ENCODE results near the gene EIF4H. TPM values are rescaled to one million over a fixed set of nuclear protein-coding genes. Genes with fewer than 3 reads are reported as not detected.
A peak's percentile ranks its signal among the peaks of the same experiment; 100 is the strongest.
"Not testable (repeated sequence)": the region's sequence is repeated elsewhere in the genome, so short reads cannot be mapped to it uniquely, and the experiment has no call there.

Gene EIF4H
- total RNA-seq, 1 donor from 2014 or later: 295 TPM

GRCh38 chr7:74202841-74203556 lies 28.8 kb downstream of the EIF4H start:
- Mint-ChIP-seq H3K36me3 (ENCODE audit: low read depth) (no peaks in the 10 kb centered on the region), H3K27ac (ENCODE audit: unreplicated experiment) (no peak overlapping the region), H3K4me3 (no peak overlapping the region), H3K27me3 (ENCODE audit: low read depth) (peaks cover 4% of the 10 kb centered on the region), H3K4me1 (no peaks in the 10 kb centered on the region), H3K9me3 (no peaks in the 10 kb centered on the region)
- TF ChIP-seq CTCF (conservative IDR thresholded peaks at IDR 0.05): peak; percentile 63
- no peak for DNase-seq (ENCODE audit: low read depth, low spot score)

GRCh38 chr7:74203956-74204618 lies 29.9 kb downstream of the EIF4H start:
- no peaks in the 10 kb centered on the region for H3K4me1 Mint-ChIP-seq
- H3K4me3 Mint-ChIP-seq: no peak overlapping the region
- no peak for TF ChIP-seq CTCF (conservative IDR thresholded peaks at IDR 0.05)
- DNase-seq (ENCODE audit: low read depth, low spot score): no peak
- peaks cover 4% of the 10 kb centered on the region for H3K27me3 Mint-ChIP-seq (ENCODE audit: low read depth)
- H3K9me3 Mint-ChIP-seq: no peaks in the 10 kb centered on the region
- no peaks in the 10 kb centered on the region for H3K36me3 Mint-ChIP-seq (ENCODE audit: low read depth)
- no peak overlapping the region for H3K27ac Mint-ChIP-seq (ENCODE audit: unreplicated experiment)

GRCh38 chr7:74206052-74206451 lies 31.9 kb downstream of the EIF4H start:
- not testable (repeated sequence) for DNase-seq (ENCODE audit: low read depth, low spot score); H3K4me1 Mint-ChIP-seq; H3K27me3 Mint-ChIP-seq (ENCODE audit: low read depth); H3K4me3 Mint-ChIP-seq; H3K36me3 Mint-ChIP-seq (ENCODE audit: low read depth); H3K27ac Mint-ChIP-seq (ENCODE audit: unreplicated experiment); H3K9me3 Mint-ChIP-seq

- Mint-ChIP-seq H3K27me3 (ENCODE audit: low read depth) (peaks cover 4% of the 10 kb centered on the region), H3K4me1 (no peaks in the 10 kb centered on the region), H3K4me3 (peak overlapping the region; percentile 31), H3K9me3 (no peaks in the 10 kb centered on the region), H3K27ac (ENCODE audit: unreplicated experiment) (no peak overlapping the region), H3K36me3 (ENCODE audit: low read depth) (no peaks in the 10 kb centered on the region)
- DNase-seq (ENCODE audit: low read depth, low spot score): peak; percentile 95
- peak; percentile 99 for TF ChIP-seq CTCF (conservative IDR thresholded peaks at IDR 0.05)
Measured at GRCh38 chr7:74206589-74207120, 32.5 kb downstream of the EIF4H start.

- no peak for TF ChIP-seq CTCF (conservative IDR thresholded peaks at IDR 0.05)
- Mint-ChIP-seq H3K4me1 (no peaks in the 10 kb centered on the region), H3K27ac (ENCODE audit: unreplicated experiment) (peak overlapping the region; percentile 54)
Measured at GRCh38 chr7:74207586-74207985, 33.4 kb downstream of the EIF4H start.

GRCh38 chr7:74208241-74208640 lies 34.1 kb downstream of the EIF4H start:
- DNase-seq (ENCODE audit: low read depth, low spot score); H3K27ac Mint-ChIP-seq (ENCODE audit: unreplicated experiment); H3K9me3 Mint-ChIP-seq; H3K4me1 Mint-ChIP-seq; H3K36me3 Mint-ChIP-seq (ENCODE audit: low read depth); H3K27me3 Mint-ChIP-seq (ENCODE audit: low read depth); H3K4me3 Mint-ChIP-seq: not testable (repeated sequence)

More at GRCh38 chr7:74207586-74207985, 33.4 kb downstream of the EIF4H start:
- H3K4me3 Mint-ChIP-seq: no peak overlapping the region
- peaks cover 4% of the 10 kb centered on the region for H3K27me3 Mint-ChIP-seq (ENCODE audit: low read depth)
- no peak for DNase-seq (ENCODE audit: low read depth, low spot score)
- H3K9me3 Mint-ChIP-seq: no peaks in the 10 kb centered on the region
- no peaks in the 10 kb centered on the region for H3K36me3 Mint-ChIP-seq (ENCODE audit: low read depth)
